HEK293 (cell line): ENCODE measurements around the gene FOXO1.

ENCODE experiments used
- BCL11A ChIP-seq: fragments of 450-650 bp; formaldehyde crosslinking; IDR thresholded peaks from 2 replicates; pipeline ENCODE4 v1.5.1; 2016; ENCODE audit warnings: low read depth, missing biosample characterization, missing genetic modification characterization
- SP3 ChIP-seq: fragments of 450-650 bp; formaldehyde crosslinking; IDR thresholded peaks from 2 replicates; pipeline ENCODE4 v1.5.1; 2016; ENCODE audit warnings: missing biosample characterization, missing genetic modification characterization
- ZNF274 ChIP-seq, 2 experiments: fragments of 200-500 bp in 1 of 2; fragments of 450-650 bp in 1 of 2; sonication (Bioruptor generic) in 1 of 2; formaldehyde crosslinking in 1 of 2; IDR thresholded peaks; 2 replicates each; pipeline versions ENCODE4 v1.5.1 to v1.6.1; 2014 to 2016; ENCODE audit warnings: borderline replicate concordance in 1 of 2, inconsistent platforms in 1 of 2, low read length in 1 of 2, missing biosample characterization in 1 of 2, missing genetic modification characterization in 1 of 2
- TF ChIP-seq, protein P1 (sequence below): fragments of 450-650 bp; formaldehyde crosslinking; IDR thresholded peaks from 2 replicates; pipeline ENCODE4 v1.5.1; 2017; ENCODE audit warnings: missing biosample characterization, missing genetic modification characterization

DNA sequence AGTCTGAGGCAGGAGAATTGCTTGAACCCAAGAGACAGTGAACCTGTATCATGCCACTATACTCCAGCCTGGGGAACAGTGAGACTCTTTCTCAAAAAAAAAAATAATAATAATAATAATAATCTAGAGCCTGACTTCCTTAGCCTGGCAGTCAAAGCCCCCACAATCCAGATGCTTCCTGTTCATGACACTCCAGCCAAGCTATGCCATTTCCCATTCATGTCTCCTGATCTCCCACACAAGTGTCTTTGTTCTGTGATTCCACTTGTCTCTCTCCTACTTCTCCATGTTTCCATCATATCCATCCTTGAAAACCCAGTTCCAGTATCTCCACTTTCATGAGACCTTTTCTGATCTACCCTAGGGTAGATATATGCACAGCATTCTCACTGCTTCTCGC, 150.7 kb downstream of the FOXO1 start:
- TF ChIP-seq, protein P1, sequence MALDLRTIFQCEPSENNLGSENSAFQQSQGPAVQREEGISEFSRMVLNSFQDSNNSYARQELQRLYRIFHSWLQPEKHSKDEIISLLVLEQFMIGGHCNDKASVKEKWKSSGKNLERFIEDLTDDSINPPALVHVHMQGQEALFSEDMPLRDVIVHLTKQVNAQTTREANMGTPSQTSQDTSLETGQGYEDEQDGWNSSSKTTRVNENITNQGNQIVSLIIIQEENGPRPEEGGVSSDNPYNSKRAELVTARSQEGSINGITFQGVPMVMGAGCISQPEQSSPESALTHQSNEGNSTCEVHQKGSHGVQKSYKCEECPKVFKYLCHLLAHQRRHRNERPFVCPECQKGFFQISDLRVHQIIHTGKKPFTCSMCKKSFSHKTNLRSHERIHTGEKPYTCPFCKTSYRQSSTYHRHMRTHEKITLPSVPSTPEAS (tag by site-specific recombination) = no peak
- TF ChIP-seq SP3 (tag by site-specific recombination) = no peak
- no peak for TF ChIP-seq ZNF274 (IDR thresholded peaks at IDR 0.05; ENCODE audit: low read length)
- no peak for TF ChIP-seq ZNF274 (tag by site-specific recombination; IDR thresholded peaks at IDR 0.05; ENCODE audit: borderline replicate concordance)
- no peak for TF ChIP-seq BCL11A (tag by site-specific recombination)
